HepG2 (cell line): ENCODE results near the gene BRK1. TPM values are rescaled to one million over a fixed set of nuclear protein-coding genes. Genes with fewer than 3 reads are reported as not detected.

Experiments used
- ATAC-seq: fragments of 200-7000 bp; cut with Tn5 transposase; 3 replicates; pipeline ENCODE4 v1.9.1; 2020; ENCODE audit warnings: mild to moderate bottlenecking, moderate library complexity
- BruUV-seq: library from RNA; stranded (reverse); fragments of 400-500 nt; replicated peaks from 2 replicates; lab custom pipeline; 2021; lab: Mats Ljungman, UMichigan
- CTCF ChIA-PET: fragments of 300-600 bp; formaldehyde crosslinking; extraction: SDS; loops from one replicate; lab custom pipeline; 2021; ENCODE audit warnings: low total read pairs, inconsistent platforms, low intra/inter-chr PET ratio; lab: Yijun Ruan, JAX
- POLR2A ChIA-PET: fragments of 350-600 bp; sonication (Branson Sonifier 250); formaldehyde crosslinking; loops from one replicate; lab custom pipeline; 2020; ENCODE audit warnings: antibody characterized with exemption, inconsistent platforms; lab: Yijun Ruan, JAX
- DNase-seq: peaks from one replicate; pipeline ENCODE4 v3.0.0-alpha.2; 2015; ENCODE audit warnings: low spot score
- FAIRE-seq: peaks from 3 replicates; lab custom pipeline; 2011; peaks lifted over from hg19 to GRCh38; lab: Jason Lieb, UNC
- H2AFZ ChIP-seq: one replicate; pipeline ENCODE4 v1.6.1; 2011; ENCODE audit warnings: low read length, inconsistent platforms
- H3K27ac ChIP-seq: fragments of 300-600 bp; 3 replicates; pipeline ENCODE4 v1.8.0; 2011; ENCODE audit warnings: mixed run types, mild to moderate bottlenecking, mixed read lengths, low read length, inconsistent platforms; ENCODE audit not compliant: insufficient read depth; ENCODE audit errors: extremely low read length
- H3K27me3 ChIP-seq, 2 experiments: fragments of 200-600 bp in 1 of 2; 2 replicates in 1 of 2; 3 replicates in 1 of 2; pipeline versions ENCODE4 v1.6.0 to v1.8.0; 2011; ENCODE audit warnings: low read length in 2 of 2, mild to moderate bottlenecking in 2 of 2, moderate library complexity in 2 of 2, inconsistent platforms in 1 of 2; ENCODE audit not compliant: insufficient read depth in 2 of 2, control insufficient read depth in 1 of 2
- H3K36me3 ChIP-seq, 2 experiments: fragments of 200-600 bp in 1 of 2; replicated peaks in 1 of 2; 2 replicates in 1 of 2; 3 replicates in 1 of 2; pipeline versions ENCODE4 v1.5.1 to v1.8.0; 2011; ENCODE audit warnings: low read length in 2 of 2, inconsistent platforms in 1 of 2; ENCODE audit not compliant: insufficient read depth in 2 of 2, control insufficient read depth in 1 of 2
- H3K4me1 ChIP-seq: 2 replicates; pipeline ENCODE4 v1.5.1; 2012; ENCODE audit warnings: low read length, inconsistent platforms; ENCODE audit not compliant: insufficient read depth
- H3K4me2 ChIP-seq: 2 replicates; pipeline ENCODE4 v1.6.0; 2011; ENCODE audit warnings: low read depth, low read length, inconsistent platforms
- H3K4me3 ChIP-seq, 3 experiments: fragments of 200-600 bp in 1 of 3; sonication (generic), shearing (Covaris generic) in 1 of 3; replicated peaks in 1 of 3; 2 replicates each; pipeline ENCODE4 v1.5.1; 2011 to 2016; ENCODE audit warnings: low read length in 3 of 3, inconsistent platforms in 2 of 3, low read depth in 2 of 3, mild to moderate bottlenecking in 2 of 3, control low read depth in 1 of 3, mixed read lengths in 1 of 3; ENCODE audit not compliant: insufficient read depth in 1 of 3
- H3K79me2 ChIP-seq: one replicate; pipeline ENCODE4 v1.6.1; 2011; ENCODE audit warnings: low read length, inconsistent platforms; ENCODE audit not compliant: insufficient read depth
- H3K9ac ChIP-seq: 2 replicates; pipeline ENCODE4 v1.6.0; 2011; ENCODE audit warnings: mild to moderate bottlenecking, low read depth, low read length, inconsistent platforms; ENCODE audit not compliant: insufficient read depth
- H3K9me3 ChIP-seq: 2 replicates; pipeline ENCODE4 v1.5.1; 2012; ENCODE audit warnings: mild to moderate bottlenecking, low read length
- H4K20me1 ChIP-seq: 2 replicates; pipeline ENCODE4 v1.6.0; 2011; ENCODE audit warnings: inconsistent platforms, mild to moderate bottlenecking, low read length, moderate library complexity; ENCODE audit not compliant: insufficient read depth
- E2F2 ChIP-seq: sonication (generic); formaldehyde crosslinking; IDR thresholded peaks from 2 replicates; pipeline ENCODE4 v1.4.0; 2020; ENCODE audit warnings: missing genetic modification reagents, borderline replicate concordance
- FOXK1 ChIP-seq: sonication (generic); formaldehyde crosslinking; IDR thresholded peaks from 2 replicates; pipeline ENCODE4 v1.4.0; 2020; ENCODE audit warnings: low read depth, missing genetic modification reagents, borderline replicate concordance
- NCOA2 ChIP-seq: sonication (generic); formaldehyde crosslinking; IDR thresholded peaks from 2 replicates; pipeline ENCODE4 v1.8.0; 2022; ENCODE audit warnings: inconsistent platforms
- NFKB2 ChIP-seq: sonication (generic); formaldehyde crosslinking; IDR thresholded peaks from 2 replicates; pipeline ENCODE4 v1.4.0; 2020; ENCODE audit warnings: missing genetic modification reagents, borderline replicate concordance
- PAXIP1 ChIP-seq: sonication (generic); formaldehyde crosslinking; conservative IDR thresholded peaks from 2 replicates; pipeline ENCODE4 v1.4.0; 2020; ENCODE audit warnings: mild to moderate bottlenecking, missing genetic modification reagents, moderate library complexity
- PHF8 ChIP-seq: sonication (generic); formaldehyde crosslinking; IDR thresholded peaks from 2 replicates; pipeline ENCODE4 v1.5.0; 2020; ENCODE audit warnings: missing genetic modification reagents
- RARA ChIP-seq: IDR thresholded peaks from 2 replicates; pipeline ENCODE4 v1.6.1; 2016; ENCODE audit warnings: missing genetic modification reagents, missing compliant biosample characterization
- RFX1 ChIP-seq: fragments of 450-650 bp; IDR thresholded peaks from 2 replicates; pipeline ENCODE4 v1.6.1; 2017
- SMARCE1 ChIP-seq: fragments of 450-650 bp; IDR thresholded peaks from 2 replicates; pipeline ENCODE4 v1.6.1; 2017; ENCODE audit warnings: borderline replicate concordance
- SMYD3 ChIP-seq: sonication (generic); formaldehyde crosslinking; IDR thresholded peaks from 2 replicates; pipeline ENCODE4 v1.8.1; 2023; ENCODE audit warnings: mild to moderate bottlenecking, missing genetic modification reagents
- TAF15 ChIP-seq: fragments of 200-400 bp; formaldehyde crosslinking; IDR thresholded peaks from one replicate; pipeline ENCODE4 v1.6.1; 2018; ENCODE audit warnings: mild to moderate bottlenecking, low read depth, low read length; ENCODE audit not compliant: poor library complexity, severe bottlenecking
- TOE1 ChIP-seq: sonication (generic); formaldehyde crosslinking; IDR thresholded peaks from 2 replicates; pipeline ENCODE4 v1.4.0; 2020; ENCODE audit warnings: mild to moderate bottlenecking, missing genetic modification reagents
- ZNF34 ChIP-seq: sonication (generic); formaldehyde crosslinking; IDR thresholded peaks from 2 replicates; pipeline ENCODE4 v1.4.0; 2020; ENCODE audit warnings: mild to moderate bottlenecking, missing genetic modification reagents, borderline replicate concordance
- WGBS: methylation state at CpG from one replicate; pipeline ENCODE4 v1.1.6; 2017; ENCODE audit warnings: low lambda C conversion rate; 5-methylcytosine and 5-hydroxymethylcytosine counted together
- in situ Hi-C: cut with HindIII; loops from 2 replicates; pipeline ENCODE4 v1.10.0; 2017; ENCODE audit warnings: low pct_unique_long_range_greater_than_20kb; ENCODE audit not compliant: extremely low pct_ligation_motif_present
- intact Hi-C: fragments of 100-400 bp; cut with micrococcal nuclease; formaldehyde crosslinking; loops from one replicate; pipeline ENCODE4 v1.10.0; 2022; ENCODE audit not compliant: unreplicated experiment
- polyA plus RNA-seq, 8 experiments: library from polyadenylated mRNA; depleted of rRNA in 3 of 8; stranded (reverse) in 7 of 8; unstranded in 1 of 8; fragments of >200 nt; fragmentation: Illumina TruSeq in 4 of 8; extraction: Trizol in 4 of 8; gene quantifications; 2 replicates each; pipeline versions ENCODE4 v1.2.1 to v1.2.3, GENCODE V29; 2011 to 2016; ENCODE audit warnings: low read depth in 4 of 8, missing spikeins in 1 of 8, mixed read lengths in 1 of 8; ENCODE audit not compliant: insufficient read depth in 1 of 8
- total RNA-seq, 5 experiments: library from RNA; depleted of rRNA; stranded (reverse); fragments of >200 nt; fragmentation: Illumina TruSeq; extraction: Trizol; gene quantifications; 2 replicates each; pipeline ENCODE4 v1.2.3, GENCODE V29; 2016; ENCODE audit warnings: low read depth in 1 of 5
- TF ChIP-seq, protein P1 (sequence below): IDR thresholded peaks from 2 replicates; pipeline ENCODE4 v1.6.1; 2018; ENCODE audit warnings: missing genetic modification reagents, mild to moderate bottlenecking, missing compliant biosample characterization
- TF ChIP-seq, protein P2 (sequence below): sonication (generic); formaldehyde crosslinking; IDR thresholded peaks from 2 replicates; pipeline ENCODE4 v1.4.0; 2020; ENCODE audit warnings: missing genetic modification reagents
- TF ChIP-seq, protein P3 (sequence below): sonication (generic); formaldehyde crosslinking; IDR thresholded peaks from 2 replicates; pipeline ENCODE4 v1.8.1; 2022; ENCODE audit warnings: mild to moderate bottlenecking, missing genetic modification reagents

The BRK1 gene
- total and polyA plus RNA-seq, 2 of the 13 experiments (the other 11 are each of a cell fraction or from before 2014, with no cell fraction given): 118 to 155 TPM

DNA sequence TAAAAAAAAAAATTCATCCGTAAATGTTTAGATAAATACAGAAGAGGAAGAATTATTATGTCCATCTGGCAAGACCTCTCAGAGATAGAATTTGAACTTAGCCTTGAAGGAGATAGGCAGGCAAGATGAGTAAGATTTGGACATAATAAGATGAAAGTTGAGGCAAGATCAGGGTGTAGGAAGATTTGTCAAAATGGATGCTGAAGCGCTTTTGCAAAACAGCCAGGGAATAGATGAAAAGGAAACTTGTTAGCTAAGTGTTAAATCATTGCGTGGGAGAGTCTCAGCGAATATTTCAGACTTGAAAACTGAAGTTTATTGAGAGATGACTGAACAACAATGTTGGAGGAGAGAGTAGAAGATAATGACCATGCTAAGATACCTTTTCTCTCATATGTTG lies 7.2 kb downstream of the BRK1 start:
- Histone ChIP-seq H3K27me3 (no peaks in the 10 kb centered on the region), H3K4me3 (no peak overlapping the region), H3K4me1 (peaks cover 11% of the 10 kb centered on the region), H3K9me3 (no peaks in the 10 kb centered on the region), H3K9ac (no peak overlapping the region), H3K27ac (no peak overlapping the region), H3K36me3 (peaks cover 6 to 36% of the 10 kb centered on the region in 2 experiments; a peak in 4 of 5 replicates), H4K20me1 (no peaks in the 10 kb centered on the region), H2AFZ (no peak overlapping the region), H3K4me2 (no peak overlapping the region), H3K79me2 (peaks cover 38% of the 10 kb centered on the region)
- ATAC-seq (no peak), DNase-seq (no peak), FAIRE-seq (no peak)
- 95% methylated on average over 4 of the region's 4 CpGs for WGBS
- ChIA-PET POLR2A (interaction anchor here (0.6 kb wide), 1 partner anchor 21 kb away, joined by 3 read pairs; no protein-coding TSS in a partner anchor), CTCF (no interaction called here)
- in situ Hi-C loops (no loop called here), intact Hi-C loops (no loop called here)
- BruUV-seq: no TSS peak
- TF ChIP-seq, protein P1, sequence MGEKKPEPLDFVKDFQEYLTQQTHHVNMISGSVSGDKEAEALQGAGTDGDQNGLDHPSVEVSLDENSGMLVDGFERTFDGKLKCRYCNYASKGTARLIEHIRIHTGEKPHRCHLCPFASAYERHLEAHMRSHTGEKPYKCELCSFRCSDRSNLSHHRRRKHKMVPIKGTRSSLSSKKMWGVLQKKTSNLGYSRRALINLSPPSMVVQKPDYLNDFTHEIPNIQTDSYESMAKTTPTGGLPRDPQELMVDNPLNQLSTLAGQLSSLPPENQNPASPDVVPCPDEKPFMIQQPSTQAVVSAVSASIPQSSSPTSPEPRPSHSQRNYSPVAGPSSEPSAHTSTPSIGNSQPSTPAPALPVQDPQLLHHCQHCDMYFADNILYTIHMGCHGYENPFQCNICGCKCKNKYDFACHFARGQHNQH (CRISPR knock-in tag): no peak
- TF ChIP-seq TOE1 (CRISPR knock-in tag) (no peak), RARA (CRISPR knock-in tag) (no peak), RFX1 (no peak), NFKB2 (no peak), PAXIP1 (CRISPR knock-in tag) (no peak), SMYD3 (CRISPR knock-in tag) (no peak), NCOA2 (no peak), E2F2 (no peak), PHF8 (CRISPR knock-in tag) (no peak), ZNF34 (CRISPR knock-in tag) (no peak), TAF15 (no peak), FOXK1 (CRISPR knock-in tag) (no peak), SMARCE1 (no peak)
- TF ChIP-seq, protein P2, sequence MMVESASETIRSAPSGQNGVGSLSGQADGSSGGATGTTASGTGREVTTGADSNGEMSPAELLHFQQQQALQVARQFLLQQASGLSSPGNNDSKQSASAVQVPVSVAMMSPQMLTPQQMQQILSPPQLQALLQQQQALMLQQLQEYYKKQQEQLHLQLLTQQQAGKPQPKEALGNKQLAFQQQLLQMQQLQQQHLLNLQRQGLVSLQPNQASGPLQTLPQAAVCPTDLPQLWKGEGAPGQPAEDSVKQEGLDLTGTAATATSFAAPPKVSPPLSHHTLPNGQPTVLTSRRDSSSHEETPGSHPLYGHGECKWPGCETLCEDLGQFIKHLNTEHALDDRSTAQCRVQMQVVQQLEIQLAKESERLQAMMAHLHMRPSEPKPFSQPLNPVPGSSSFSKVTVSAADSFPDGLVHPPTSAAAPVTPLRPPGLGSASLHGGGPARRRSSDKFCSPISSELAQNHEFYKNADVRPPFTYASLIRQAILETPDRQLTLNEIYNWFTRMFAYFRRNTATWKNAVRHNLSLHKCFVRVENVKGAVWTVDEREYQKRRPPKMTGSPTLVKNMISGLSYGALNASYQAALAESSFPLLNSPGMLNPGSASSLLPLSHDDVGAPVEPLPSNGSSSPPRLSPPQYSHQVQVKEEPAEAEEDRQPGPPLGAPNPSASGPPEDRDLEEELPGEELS: no peak
- TF ChIP-seq, protein P3, sequence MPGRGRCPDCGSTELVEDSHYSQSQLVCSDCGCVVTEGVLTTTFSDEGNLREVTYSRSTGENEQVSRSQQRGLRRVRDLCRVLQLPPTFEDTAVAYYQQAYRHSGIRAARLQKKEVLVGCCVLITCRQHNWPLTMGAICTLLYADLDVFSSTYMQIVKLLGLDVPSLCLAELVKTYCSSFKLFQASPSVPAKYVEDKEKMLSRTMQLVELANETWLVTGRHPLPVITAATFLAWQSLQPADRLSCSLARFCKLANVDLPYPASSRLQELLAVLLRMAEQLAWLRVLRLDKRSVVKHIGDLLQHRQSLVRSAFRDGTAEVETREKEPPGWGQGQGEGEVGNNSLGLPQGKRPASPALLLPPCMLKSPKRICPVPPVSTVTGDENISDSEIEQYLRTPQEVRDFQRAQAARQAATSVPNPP: no peak
